DOHH2 (cell line): ENCODE results near the gene LRRC40.

Experiments
- H3F3A ChIP-seq: fragments of 200-600 bp; sonication (generic), shearing (Covaris generic); 2 replicates; pipeline ENCODE4 v1.6.0; 2016; ENCODE audit warnings: antibody characterized with exemption, mild to moderate bottlenecking; ENCODE audit not compliant: control insufficient read depth, insufficient read depth
- H3K27ac ChIP-seq: fragments of 200-600 bp; sonication (generic); 2 replicates; pipeline ENCODE4 v1.5.1; 2014; ENCODE audit warnings: low read depth, mild to moderate bottlenecking, low read length, moderate library complexity
- H3K27me3 ChIP-seq: fragments of 200-600 bp; sonication (generic); 2 replicates; pipeline ENCODE4 v1.6.1; 2014; ENCODE audit warnings: mild to moderate bottlenecking, low read length, mixed read lengths; ENCODE audit not compliant: control insufficient read depth
- H3K36me3 ChIP-seq: fragments of 200-600 bp; sonication (generic); 2 replicates; pipeline ENCODE4 v1.6.1; 2014; ENCODE audit warnings: mild to moderate bottlenecking, low read length, moderate library complexity, mixed read lengths; ENCODE audit not compliant: control insufficient read depth
- H3K4me1 ChIP-seq: fragments of 200-600 bp; sonication (generic); 2 replicates; pipeline ENCODE4 v1.6.1; 2014; ENCODE audit warnings: mild to moderate bottlenecking, low read length, mixed read lengths; ENCODE audit not compliant: control insufficient read depth
- H3K4me2 ChIP-seq: fragments of 200-600 bp; sonication (generic); 2 replicates; pipeline ENCODE4 v1.6.0; 2014; ENCODE audit warnings: mild to moderate bottlenecking, low read length, moderate library complexity
- H3K4me3 ChIP-seq: fragments of 200-600 bp; sonication (generic); 2 replicates; pipeline ENCODE4 v1.5.1; 2014; ENCODE audit warnings: mild to moderate bottlenecking, low read length, mixed read lengths
- H3K79me2 ChIP-seq: fragments of 200-600 bp; sonication (generic); 2 replicates; pipeline ENCODE4 v1.6.1; 2014; ENCODE audit warnings: mild to moderate bottlenecking, low read length, mixed read lengths; ENCODE audit not compliant: control insufficient read depth
- H3K9me2 ChIP-seq: fragments of 200-600 bp; sonication (generic); replicated peaks from 2 replicates; pipeline ENCODE4 v1.6.1; 2014; ENCODE audit warnings: mild to moderate bottlenecking, low read length, mixed read lengths; ENCODE audit not compliant: control insufficient read depth
- H3K9me3 ChIP-seq: fragments of 200-600 bp; sonication (generic); 2 replicates; pipeline ENCODE4 v1.6.1; 2014; ENCODE audit warnings: antibody characterized with exemption, low read length, mixed read lengths; ENCODE audit not compliant: control insufficient read depth, insufficient read depth
- H4K20me1 ChIP-seq: fragments of 200-600 bp; sonication (generic); 2 replicates; pipeline ENCODE4 v1.6.0; 2014; ENCODE audit warnings: low read depth, mild to moderate bottlenecking, antibody characterized with exemption, low read length, moderate library complexity; ENCODE audit not compliant: control insufficient read depth, insufficient read depth
- CTCF ChIP-seq: fragments of 200-600 bp; sonication (generic); IDR thresholded peaks from one replicate; pipeline ENCODE4 v1.5.1; 2014; ENCODE audit warnings: antibody characterized with exemption, mild to moderate bottlenecking, low read depth, low read length; ENCODE audit not compliant: poor library complexity, severe bottlenecking
- EZH2phosphoT487 ChIP-seq: fragments of 200-600 bp; sonication (generic); IDR thresholded peaks from 2 replicates; pipeline ENCODE4 v1.6.1; 2017; ENCODE audit warnings: borderline replicate concordance, mild to moderate bottlenecking, antibody characterized with exemption, low read length, moderate library complexity, mixed read lengths

LRRC40 gene

DNA sequence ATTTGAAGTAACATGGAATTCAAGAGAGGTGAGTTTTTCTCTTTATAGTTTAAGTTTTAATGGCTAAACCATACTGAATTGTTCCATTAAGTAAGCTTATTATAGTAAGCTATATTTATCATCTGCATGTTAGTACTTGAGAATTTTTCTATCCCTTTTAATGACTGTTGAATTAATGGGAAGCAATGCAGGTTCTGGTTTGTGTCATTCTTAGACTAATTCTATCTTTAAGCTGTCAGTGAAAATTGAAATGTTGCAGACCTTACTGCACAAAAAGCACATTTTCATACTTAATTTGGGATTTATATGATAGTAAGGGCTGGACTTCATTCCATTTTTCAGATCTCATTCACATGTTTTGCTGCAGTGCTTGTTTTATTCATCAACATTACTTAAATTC is 41.7 kb upstream of the LRRC40 start:
- Histone ChIP-seq H3K27ac (no peak overlapping the region), H3K9me3 (no peaks in the 10 kb centered on the region), H3K4me1 (no peaks in the 10 kb centered on the region), H4K20me1 (0 out of 2 replicates have a peak, but pooled peaks cover 5% of the 10 kb centered on the region), H3F3A (peaks cover 30% of the 10 kb centered on the region), H3K9me2 (no peaks in the 10 kb centered on the region), H3K36me3 (peaks cover 100% of the 10 kb centered on the region), H3K79me2 (peaks cover 11% of the 10 kb centered on the region; the same call in 1 of the 2 replicates), H3K4me2 (no peak overlapping the region), H3K27me3 (no peaks in the 10 kb centered on the region), H3K4me3 (no peak overlapping the region)
- TF ChIP-seq EZH2phosphoT487 (no peak), CTCF (no peak)

DNA sequence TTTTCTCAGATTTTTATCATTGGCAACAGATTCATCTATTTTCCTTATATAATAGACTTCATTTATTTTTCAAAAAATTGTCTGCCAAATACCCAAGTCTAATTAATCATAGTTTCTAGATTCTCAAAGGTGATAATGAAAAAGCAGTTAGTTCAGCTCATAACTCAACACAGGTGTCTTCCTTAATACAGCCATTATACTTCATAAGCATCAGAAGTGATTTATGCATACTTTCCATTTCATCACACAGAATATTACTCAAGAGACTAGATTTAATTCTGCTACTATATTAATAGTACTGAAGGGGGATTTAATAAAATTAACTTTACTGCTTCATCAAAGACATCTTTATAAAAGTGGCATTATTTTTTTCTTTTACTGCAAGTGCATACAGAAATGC is 34.6 kb upstream of the LRRC40 start:
- Histone ChIP-seq H3K4me1 (no peaks in the 10 kb centered on the region), H3K4me3 (no peak overlapping the region), H3K36me3 (peaks cover 97% of the 10 kb centered on the region), H3K9me2 (no peaks in the 10 kb centered on the region), H3F3A (0 out of 2 replicates have a peak, but pooled peaks cover 5% of the 10 kb centered on the region), H3K9me3 (no peaks in the 10 kb centered on the region), H3K4me2 (no peak overlapping the region), H4K20me1 (peaks cover 4% of the 10 kb centered on the region; the same call in 1 of the 2 replicates), H3K79me2 (peaks cover 44% of the 10 kb centered on the region), H3K27ac (no peak overlapping the region), H3K27me3 (no peaks in the 10 kb centered on the region)
- TF ChIP-seq EZH2phosphoT487 (no peak), CTCF (no peak)

DNA sequence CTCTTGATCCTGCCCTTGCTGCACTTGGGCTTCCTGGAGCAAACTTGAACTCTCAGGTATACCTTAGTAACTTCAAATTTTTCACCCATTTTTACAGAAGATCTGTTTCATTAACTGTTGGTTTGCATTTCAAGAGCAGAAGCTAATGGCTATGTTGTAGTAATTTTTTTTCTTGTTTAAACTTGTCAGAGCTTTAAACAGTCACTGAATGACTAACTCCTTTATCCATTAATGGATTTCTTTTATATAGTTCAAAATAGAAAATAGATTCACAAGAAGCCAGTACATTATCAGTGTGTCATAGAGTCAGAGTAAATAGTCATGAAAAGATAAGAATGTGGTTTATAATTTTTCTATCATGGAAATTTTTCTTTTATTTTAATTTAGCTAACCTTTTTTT is 29.4 kb upstream of the LRRC40 start:
- Histone ChIP-seq H3K9me2 (no peaks in the 10 kb centered on the region), H3K4me2 (no peak overlapping the region), H4K20me1 (peaks cover 4% of the 10 kb centered on the region; the same call in 1 of the 2 replicates), H3K79me2 (peaks cover 62% of the 10 kb centered on the region), H3F3A (peaks cover 5% of the 10 kb centered on the region; the same call in 1 of the 2 replicates), H3K36me3 (peaks cover 97% of the 10 kb centered on the region), H3K9me3 (no peaks in the 10 kb centered on the region), H3K27ac (no peak overlapping the region), H3K27me3 (no peaks in the 10 kb centered on the region), H3K4me3 (no peak overlapping the region), H3K4me1 (no peaks in the 10 kb centered on the region)
- no peak for TF ChIP-seq EZH2phosphoT487
- TF ChIP-seq CTCF: no peak
